Endothelial cell (in vitro differentiated cells): Measurements from ENCODE around the gene RFC4. TPM values are rescaled to one million over a fixed set of nuclear protein-coding genes. Genes with fewer than 3 reads are reported as not detected.
A peak's percentile ranks its signal among the peaks of the same experiment; 100 is the strongest.

Experiments
- DNase-seq: peaks from one replicate; pipeline ENCODE4 v3.0.0; 2021; ENCODE audit warnings: low spot score
- H3K27ac Mint-ChIP-seq: one replicate; pipeline ENCODE4 v1.8.0; 2021; ENCODE audit warnings: mixed read lengths, inconsistent platforms; ENCODE audit not compliant: unreplicated experiment
- H3K27me3 Mint-ChIP-seq: one replicate; pipeline ENCODE4 v1.8.0; 2021; ENCODE audit warnings: mild to moderate bottlenecking, moderate library complexity, mixed read lengths, inconsistent platforms; ENCODE audit not compliant: unreplicated experiment
- H3K36me3 Mint-ChIP-seq: one replicate; pipeline ENCODE4 v1.8.0; 2021; ENCODE audit warnings: mild to moderate bottlenecking, low read depth, mixed read lengths, inconsistent platforms; ENCODE audit not compliant: unreplicated experiment
- H3K4me1 Mint-ChIP-seq: one replicate; pipeline ENCODE4 v1.8.0; 2021; ENCODE audit warnings: mild to moderate bottlenecking, mixed read lengths, inconsistent platforms; ENCODE audit not compliant: unreplicated experiment
- H3K4me3 Mint-ChIP-seq: one replicate; pipeline ENCODE4 v1.8.0; 2021; ENCODE audit warnings: mild to moderate bottlenecking, mixed read lengths, inconsistent platforms; ENCODE audit not compliant: unreplicated experiment
- H3K9me3 Mint-ChIP-seq: one replicate; pipeline ENCODE4 v1.8.0; 2021; ENCODE audit warnings: mixed read lengths, inconsistent platforms; ENCODE audit not compliant: unreplicated experiment
- total RNA-seq: library from RNA; stranded (reverse); fragmentation: NEBNext Ultra II Directional; extraction: Animal tissue kit (Norgen Biotek cat#: 25700); gene quantifications from one replicate; pipeline ENCODE4 v1.2.1, GENCODE V29; 2021; ENCODE audit not compliant: unreplicated experiment
- TF ChIP-seq, protein P1 (sequence below): fragments of 200-600 bp; sonication (generic); IDR thresholded peaks from one replicate; pipeline ENCODE4 v1.5.0; 2021; ENCODE audit warnings: antibody characterized with exemption; ENCODE audit not compliant: unreplicated experiment

Gene RFC4
- total RNA-seq, 1 donor from 2014 or later, result 30.2 TPM

DNA sequence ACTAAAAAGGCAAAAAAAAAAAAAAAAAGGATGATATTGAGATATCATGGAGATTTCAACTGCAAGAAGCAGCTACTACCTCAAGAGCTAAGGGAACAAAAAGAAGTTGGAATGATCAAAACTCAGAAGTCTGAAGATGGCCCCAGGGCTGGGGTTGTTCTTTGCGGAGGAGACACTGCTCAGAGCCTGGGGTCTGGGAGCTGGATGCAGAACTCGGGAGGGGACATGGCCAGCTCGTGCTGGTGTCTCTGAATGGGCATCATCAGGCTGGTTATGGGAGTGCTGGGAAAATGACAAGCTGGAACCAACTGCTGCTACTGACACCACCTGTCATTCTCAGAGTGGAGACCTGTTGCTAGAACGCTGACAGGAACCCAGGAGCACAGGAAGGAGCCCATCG lies 22.1 kb upstream of the RFC4 start:
- H3K9me3 Mint-ChIP-seq, result no peaks in the 10 kb centered on the region
- H3K27ac Mint-ChIP-seq, result no peak overlapping the region
- TF ChIP-seq, protein P1, sequence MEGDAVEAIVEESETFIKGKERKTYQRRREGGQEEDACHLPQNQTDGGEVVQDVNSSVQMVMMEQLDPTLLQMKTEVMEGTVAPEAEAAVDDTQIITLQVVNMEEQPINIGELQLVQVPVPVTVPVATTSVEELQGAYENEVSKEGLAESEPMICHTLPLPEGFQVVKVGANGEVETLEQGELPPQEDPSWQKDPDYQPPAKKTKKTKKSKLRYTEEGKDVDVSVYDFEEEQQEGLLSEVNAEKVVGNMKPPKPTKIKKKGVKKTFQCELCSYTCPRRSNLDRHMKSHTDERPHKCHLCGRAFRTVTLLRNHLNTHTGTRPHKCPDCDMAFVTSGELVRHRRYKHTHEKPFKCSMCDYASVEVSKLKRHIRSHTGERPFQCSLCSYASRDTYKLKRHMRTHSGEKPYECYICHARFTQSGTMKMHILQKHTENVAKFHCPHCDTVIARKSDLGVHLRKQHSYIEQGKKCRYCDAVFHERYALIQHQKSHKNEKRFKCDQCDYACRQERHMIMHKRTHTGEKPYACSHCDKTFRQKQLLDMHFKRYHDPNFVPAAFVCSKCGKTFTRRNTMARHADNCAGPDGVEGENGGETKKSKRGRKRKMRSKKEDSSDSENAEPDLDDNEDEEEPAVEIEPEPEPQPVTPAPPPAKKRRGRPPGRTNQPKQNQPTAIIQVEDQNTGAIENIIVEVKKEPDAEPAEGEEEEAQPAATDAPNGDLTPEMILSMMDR, result no peak
- DNase-seq, result no peak
- peaks cover 14% of the 10 kb centered on the region for H3K4me1 Mint-ChIP-seq
- no peak overlapping the region for H3K4me3 Mint-ChIP-seq
- no peaks in the 10 kb centered on the region for H3K36me3 Mint-ChIP-seq
- H3K27me3 Mint-ChIP-seq, result peaks cover 13% of the 10 kb centered on the region

DNA sequence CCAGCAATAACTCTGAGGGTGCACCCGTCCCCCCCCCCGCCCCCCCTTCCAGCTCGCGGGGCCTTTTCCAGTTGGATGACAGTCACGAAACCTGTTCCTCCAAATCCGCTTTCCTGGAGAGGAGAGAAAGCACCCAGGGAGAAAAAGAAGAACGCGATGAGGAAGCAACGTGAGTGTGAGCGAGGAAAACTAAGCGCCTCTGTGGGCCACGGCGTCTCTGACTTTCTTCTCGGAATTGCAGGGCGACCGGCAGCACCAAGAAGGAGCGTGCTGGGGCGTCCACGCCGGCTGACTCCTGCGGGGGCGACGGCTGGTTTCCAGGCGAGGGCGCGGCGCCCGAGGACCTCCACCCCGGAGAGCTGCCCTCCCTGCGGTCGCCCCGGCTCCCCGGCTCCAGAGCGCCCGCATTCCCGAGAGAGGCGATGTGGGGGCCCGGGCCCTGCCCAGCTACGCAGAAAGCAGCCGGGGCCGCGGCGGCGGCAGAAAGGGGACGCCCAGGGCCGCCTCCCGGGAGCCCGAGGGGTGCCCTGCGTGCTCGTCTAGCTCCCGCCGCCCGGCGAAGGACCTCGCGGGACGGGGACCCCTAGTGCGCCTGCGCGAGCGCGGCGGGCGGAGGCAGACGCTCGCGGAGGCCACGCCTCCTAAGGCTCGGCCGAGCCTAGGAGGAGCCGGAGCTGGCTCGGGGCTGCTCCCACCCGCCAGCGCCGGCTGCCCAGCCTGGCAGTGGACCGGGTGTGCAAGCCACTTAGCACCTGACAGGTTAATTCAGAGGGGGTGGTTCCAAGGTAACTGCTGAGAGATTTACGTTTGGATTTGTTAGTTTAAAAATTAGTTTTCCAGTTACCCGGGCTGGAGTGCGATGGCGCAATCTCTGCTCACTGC lies 20.9 kb upstream of the RFC4 start:
- peaks cover 14% of the 10 kb centered on the region for H3K4me1 Mint-ChIP-seq
- peak overlapping the region; percentile 37 for H3K4me3 Mint-ChIP-seq
- no peaks in the 10 kb centered on the region for H3K9me3 Mint-ChIP-seq
- H3K27me3 Mint-ChIP-seq, result peaks cover 13% of the 10 kb centered on the region
- DNase-seq, result peak; percentile 89
- TF ChIP-seq, protein P1, result no peak
- H3K36me3 Mint-ChIP-seq, result no peaks in the 10 kb centered on the region
- no peak overlapping the region for H3K27ac Mint-ChIP-seq

DNA sequence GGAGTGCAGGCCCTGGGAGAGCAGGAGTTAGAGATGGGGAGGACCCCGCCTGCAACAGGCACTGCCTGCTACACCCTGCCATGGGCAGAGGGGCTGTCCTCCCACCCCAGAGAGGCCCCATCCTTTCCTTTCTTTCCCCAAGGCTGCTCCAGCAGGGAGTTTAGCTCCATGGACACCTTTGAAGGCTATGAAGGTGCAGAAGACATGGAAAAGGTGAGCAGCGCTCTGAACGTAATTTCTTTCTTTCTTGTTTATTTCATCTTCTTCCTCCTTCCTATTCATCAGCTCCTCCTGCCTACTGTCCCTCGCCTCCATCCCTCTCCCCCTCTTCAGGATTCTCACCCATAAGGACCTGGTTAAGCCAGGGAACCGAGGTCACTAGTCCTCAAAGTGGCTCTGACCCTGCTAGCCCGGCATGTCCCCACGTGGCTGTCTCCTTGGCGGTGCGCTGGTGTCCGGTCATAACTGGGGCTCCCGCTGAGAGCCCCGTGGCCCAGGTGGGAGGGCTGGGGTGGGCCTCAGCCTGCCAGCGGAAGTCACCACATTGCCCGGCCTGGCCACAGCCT lies 20.2 kb upstream of the RFC4 start:
- H3K9me3 Mint-ChIP-seq, result no peaks in the 10 kb centered on the region

DNA sequence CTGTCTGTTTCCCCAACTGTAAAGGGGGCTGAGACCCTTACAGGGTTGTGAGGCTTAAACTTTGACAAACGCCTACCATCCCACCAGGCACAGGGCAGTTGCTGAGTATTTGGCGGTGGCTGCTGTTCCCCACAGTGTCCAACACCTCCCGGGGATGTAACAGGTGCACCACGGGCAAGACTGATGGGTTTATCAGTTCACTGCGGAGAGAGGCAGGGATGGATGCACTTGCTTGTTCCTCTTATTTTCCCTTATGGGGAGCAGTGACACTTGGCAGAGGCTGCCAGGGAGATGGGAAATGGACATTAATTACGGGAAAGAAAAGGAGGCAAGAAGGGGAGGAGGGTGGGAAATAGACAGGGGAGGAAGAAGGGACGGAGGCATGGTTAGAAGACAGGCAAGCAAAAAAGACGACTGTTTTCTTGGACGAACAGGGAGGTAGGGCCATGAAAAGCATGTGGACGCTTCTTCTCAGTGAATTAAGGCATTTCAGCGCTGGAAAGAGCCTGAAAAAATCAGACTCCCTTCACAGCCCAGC lies 19.7 kb upstream of the RFC4 start:
- TF ChIP-seq, protein P1, result no peak
- no peak for DNase-seq

More for the DNA sequence above, 20.2 kb upstream of the RFC4 start:
- TF ChIP-seq, protein P1, result no peak
- Mint-ChIP-seq H3K36me3 (no peaks in the 10 kb centered on the region), H3K4me3 (peak overlapping the region; percentile 47), H3K27me3 (peaks cover 13% of the 10 kb centered on the region), H3K27ac (no peak overlapping the region), H3K4me1 (peaks cover 14% of the 10 kb centered on the region)
- no peak for DNase-seq

DNA sequence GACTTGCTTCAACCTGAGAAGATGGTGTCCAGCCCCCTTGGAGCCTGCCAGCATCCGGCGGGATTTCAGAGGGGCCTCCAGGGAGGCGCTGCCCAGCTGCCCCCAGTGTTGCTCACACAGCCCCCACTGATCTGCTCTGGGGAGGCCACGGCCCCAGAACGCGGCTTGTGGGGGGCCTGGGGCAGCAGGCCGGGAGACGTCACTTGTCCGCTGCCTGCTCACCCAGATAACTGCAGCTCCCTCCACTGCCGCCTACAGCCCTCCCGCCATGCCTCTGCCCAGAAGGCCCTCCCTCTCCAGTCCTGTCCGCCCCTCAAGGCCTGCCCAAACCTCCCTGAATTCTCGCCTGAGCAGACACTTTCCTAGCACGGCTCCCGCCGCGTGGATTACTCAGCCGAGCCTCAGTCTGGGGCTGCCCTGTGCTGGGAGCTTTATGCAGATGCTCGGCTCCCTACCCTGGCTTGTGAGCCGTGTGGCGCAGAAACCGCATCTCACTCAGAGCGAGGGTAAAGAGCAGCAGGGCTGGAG lies 19.1 kb upstream of the RFC4 start:
- peaks cover 14% of the 10 kb centered on the region for H3K4me1 Mint-ChIP-seq
- H3K9me3 Mint-ChIP-seq, result no peaks in the 10 kb centered on the region
- DNase-seq, result peak; percentile 22
- H3K4me3 Mint-ChIP-seq, result no peak overlapping the region
- no peaks in the 10 kb centered on the region for H3K36me3 Mint-ChIP-seq
- TF ChIP-seq, protein P1, result no peak
- H3K27me3 Mint-ChIP-seq, result peaks cover 13% of the 10 kb centered on the region
- no peak overlapping the region for H3K27ac Mint-ChIP-seq

More for the DNA sequence above, 19.7 kb upstream of the RFC4 start:
- Mint-ChIP-seq H3K36me3 (no peaks in the 10 kb centered on the region), H3K4me3 (no peak overlapping the region), H3K4me1 (peaks cover 14% of the 10 kb centered on the region), H3K27ac (no peak overlapping the region), H3K27me3 (peaks cover 13% of the 10 kb centered on the region), H3K9me3 (no peaks in the 10 kb centered on the region)
